PC-9 (cell line): ENCODE data around the gene CARNS1. TPM values are rescaled to one million over a fixed set of nuclear protein-coding genes. Genes with fewer than 3 reads are reported as not detected.

Experiments
- BruUV-seq: library from RNA; stranded (reverse); fragments of 400-500 nt; replicated peaks from 2 replicates; lab custom pipeline; 2021; lab: Mats Ljungman, UMichigan
- CTCF ChIA-PET: fragments of 300-600 bp; sonication (Branson Sonifier 250); formaldehyde crosslinking; loops from one replicate; lab custom pipeline; 2022; ENCODE audit warnings: antibody characterized with exemption; lab: Charles Lee
- POLR2A ChIA-PET: fragments of 300-600 bp; sonication (Branson Sonifier 250); formaldehyde crosslinking; loops from one replicate; lab custom pipeline; 2022; ENCODE audit warnings: antibody characterized with exemption; ENCODE audit not compliant: unreplicated experiment; lab: Charles Lee
- DNase-seq, 2 experiments: peaks; one replicate each; pipeline versions ENCODE4 v3.0.0 to v3.0.0-alpha.2; 2015 to 2022; ENCODE audit warnings: mixed read lengths in 1 of 2
- H2AFZ ChIP-seq: fragments of 200-600 bp; sonication (generic); 2 replicates; pipeline ENCODE4 v1.8.1; 2017; ENCODE audit warnings: antibody characterized with exemption
- H3F3A ChIP-seq: fragments of 200-600 bp; sonication (generic); 2 replicates; pipeline ENCODE4 v1.8.1; 2017; ENCODE audit warnings: antibody characterized with exemption, mild to moderate bottlenecking, low read depth; ENCODE audit not compliant: insufficient read depth
- H3K27ac ChIP-seq: fragments of 200-600 bp; sonication (generic); 2 replicates; pipeline ENCODE4 v1.6.1; 2016; ENCODE audit warnings: mixed run types
- H3K27me3 ChIP-seq: fragments of 200-600 bp; sonication (generic); 2 replicates; pipeline ENCODE4 v1.6.1; 2016; ENCODE audit warnings: low read depth, mixed run types; ENCODE audit not compliant: insufficient read depth
- H3K36me3 ChIP-seq: fragments of 200-600 bp; sonication (generic); 2 replicates; pipeline ENCODE4 v1.6.1; 2016; ENCODE audit warnings: low read depth, mixed run types
- H3K4me1 ChIP-seq: fragments of 200-600 bp; sonication (generic); replicated peaks from 2 replicates; pipeline ENCODE4 v1.6.1; 2016; ENCODE audit warnings: mixed run types; ENCODE audit not compliant: insufficient read depth
- H3K4me2 ChIP-seq: fragments of 200-600 bp; sonication (generic); 2 replicates; pipeline ENCODE4 v1.6.1; 2017; ENCODE audit warnings: mixed run types
- H3K4me3 ChIP-seq: fragments of 200-600 bp; sonication (generic); 2 replicates; pipeline ENCODE4 v1.6.1; 2016; ENCODE audit warnings: mixed run types
- H3K79me2 ChIP-seq: fragments of 200-600 bp; sonication (generic); 2 replicates; pipeline ENCODE4 v1.6.1; 2017; ENCODE audit warnings: low read depth, mixed run types
- H3K9me2 ChIP-seq: fragments of 200-600 bp; sonication (generic); 2 replicates; pipeline ENCODE4 v1.8.1; 2017; ENCODE audit warnings: mild to moderate bottlenecking; ENCODE audit not compliant: insufficient read depth
- H3K9me3 ChIP-seq: fragments of 200-600 bp; sonication (generic); 2 replicates; pipeline ENCODE4 v1.8.1; 2016; ENCODE audit warnings: low read depth; ENCODE audit not compliant: insufficient read depth
- H4K20me1 ChIP-seq: fragments of 200-600 bp; sonication (generic); 2 replicates; pipeline ENCODE4 v1.8.1; 2017; ENCODE audit not compliant: insufficient read depth
- CTCF ChIP-seq: fragments of 200-600 bp; sonication (generic); conservative IDR thresholded peaks from 2 replicates; pipeline ENCODE4 v1.6.1; 2017; ENCODE audit warnings: mixed run types, antibody characterized with exemption, mild to moderate bottlenecking, moderate library complexity
- EZH2 ChIP-seq: fragments of 200-600 bp; sonication (generic); IDR thresholded peaks from 2 replicates; pipeline ENCODE4 v1.8.0; 2017; ENCODE audit warnings: antibody characterized with exemption, low read depth
- intact Hi-C: fragments of 100-400 bp; cut with micrococcal nuclease; formaldehyde crosslinking; loops from one replicate; pipeline ENCODE4 v1.10.0; 2022; ENCODE audit not compliant: unreplicated experiment
- total RNA-seq: library from RNA; stranded (reverse); gene quantifications from 2 replicates; pipeline ENCODE4 v1.2.3, GENCODE V29; 2021

CARNS1 gene
- total RNA-seq, 1 experiment from 2014 or later, result 0.15 TPM

GRCh38 chr11:67372993-67373647, 42.4 kb upstream of the CARNS1 start, which contains the start of gene CLCF1:
Gene CLCF1 (minus strand): TSS chr11:67373598. CDS start chr11:67373539, 59 bp downstream.
- Histone ChIP-seq H3K4me2 (peak within 1 kb of the TSS; percentile 94), H3K36me3 (no peaks in the 10 kb centered on the region; the same call in 1 of the 2 replicates), H3F3A (peaks cover 52% of the 10 kb centered on the region), H4K20me1 (peaks cover 38% of the 10 kb centered on the region), H3K4me1 (peaks cover 50% of the 10 kb centered on the region), H3K27ac (peak within 1 kb of the TSS; percentile 99), H3K9me2 (no peaks in the 10 kb centered on the region), H3K79me2 (peaks cover 65% of the 10 kb centered on the region), H3K4me3 (peak within 1 kb of the TSS; percentile 87), H2AFZ (no peak within 1 kb of the TSS), H3K27me3 (no peaks in the 10 kb centered on the region), H3K9me3 (no peaks in the 10 kb centered on the region)
- no peak for TF ChIP-seq CTCF
- TF ChIP-seq EZH2, result no peak
- ChIA-PET POLR2A (interaction anchor here (0.5 to 0.7 kb wide), 4 partner anchors 18 to 254 kb away, joined by 3 to 21 read pairs (median 7); partner anchors contain the start of gene KDM2A), CTCF (interaction anchor here (0.6 to 2.6 kb wide), 7 partner anchors 12 to 169 kb away, joined by 3 to 13 read pairs (median 3); no protein-coding TSS in a partner anchor)
- intact Hi-C loops, result loop anchor here (1.0 to 10.0 kb wide), 4 partner anchors 9 to 528 kb away; partner anchors contain the start of genes CDK2AP2, PITPNM1 and RCE1
- DNase-seq, result no peak
- TSS peak; percentile 0 for BruUV-seq

- intact Hi-C loops, result loop anchor here (1.0 to 10.0 kb wide), 6 partner anchors 8 to 529 kb away; partner anchors contain the start of genes CDK2AP2, PITPNM1, POLD4 and RCE1
- H2AFZ ChIP-seq, result no peak overlapping the region
- H3K27ac ChIP-seq, result peak overlapping the region; percentile 99
- TF ChIP-seq EZH2, result no peak
- TF ChIP-seq CTCF, result peak; percentile 64
- H3F3A ChIP-seq, result peaks cover 58% of the 10 kb centered on the region
- H3K36me3 ChIP-seq, result no peaks in the 10 kb centered on the region; the same call in 1 of the 2 replicates
- no peaks in the 10 kb centered on the region for H3K27me3 ChIP-seq
- no TSS peak for BruUV-seq
- peak overlapping the region; percentile 94 for H3K4me2 ChIP-seq
- no peaks in the 10 kb centered on the region for H3K9me2 ChIP-seq
- H3K4me1 ChIP-seq, result peaks cover 58% of the 10 kb centered on the region
- H3K9me3 ChIP-seq, result no peaks in the 10 kb centered on the region
- ChIA-PET POLR2A (interaction anchor here (0.5 to 2.2 kb wide), 19 partner anchors 8 to 894 kb away, joined by 3 to 48 read pairs (median 5); partner anchors contain the start of genes DPP3 and RAD9A), CTCF (interaction anchor here (0.6 to 2.6 kb wide), 12 partner anchors 9 to 460 kb away, joined by 3 to 13 read pairs (median 4); no protein-coding TSS in a partner anchor)
- H4K20me1 ChIP-seq, result peaks cover 31% of the 10 kb centered on the region
- peak overlapping the region; percentile 87 for H3K4me3 ChIP-seq
- H3K79me2 ChIP-seq, result peaks cover 63% of the 10 kb centered on the region
- DNase-seq, result peak; percentile 98 to 99
Measured at GRCh38 chr11:67373648-67374570, 41.6 kb upstream of the CARNS1 start.
